HCT116 (cell line): ENCODE data around the gene ERAP2. TPM values are rescaled to one million over a fixed set of nuclear protein-coding genes. Genes with fewer than 3 reads are reported as not detected.

Source experiments
- ATAC-seq: fragments of 200-7000 bp; cut with Tn5 transposase; 2 replicates; pipeline ENCODE4 v1.9.1; 2020; ENCODE audit warnings: mild to moderate bottlenecking, moderate library complexity
- BruUV-seq: library from RNA; stranded (reverse); fragments of 400-500 nt; replicated peaks from 2 replicates; lab custom pipeline; 2021; lab: Mats Ljungman, UMichigan
- CTCF ChIA-PET: fragments of 300-600 bp; sonication (Branson Sonifier 250); formaldehyde crosslinking; loops from one replicate; lab custom pipeline; 2021; ENCODE audit warnings: antibody characterized with exemption; lab: Charles Lee
- POLR2A ChIA-PET: fragments of 300-600, 350-600 bp; sonication (Branson Sonifier 250); formaldehyde crosslinking; loops from one replicate; lab custom pipeline; 2021; ENCODE audit warnings: antibody characterized with exemption; lab: Charles Lee
- RAD21 ChIA-PET, 2 experiments: fragments of 300-600 bp; sonication (Branson Sonifier 250); formaldehyde crosslinking; loops; one replicate each; lab custom pipeline; 2023; ENCODE audit warnings: low total read pairs in 2 of 2; ENCODE audit not compliant: uncharacterized antibody in 2 of 2, unreplicated experiment in 2 of 2, low non-redundant PET in 1 of 2; lab: Charles Lee
- DNase-seq: peaks from one replicate; pipeline ENCODE4 v3.0.0-alpha.2; 2010; ENCODE audit warnings: low read depth, low spot score
- H2AFZ ChIP-seq: fragments of 200-600 bp; shearing (Covaris generic), sonication (generic); 2 replicates; pipeline ENCODE4 v1.6.1; 2017; ENCODE audit warnings: low read depth, mixed run types, mixed read lengths, antibody characterized with exemption, low read length; ENCODE audit not compliant: poor library complexity, severe bottlenecking
- H3K27ac ChIP-seq: 2 replicates; pipeline ENCODE4 v1.5.1; 2012; ENCODE audit warnings: low read depth, low read length
- H3K27me3 ChIP-seq: fragments of 200-600 bp; sonication (generic); 2 replicates; pipeline ENCODE4 v1.6.1; 2016; ENCODE audit warnings: mixed run types, low read length, mixed read lengths; ENCODE audit not compliant: insufficient read depth
- H3K36me3 ChIP-seq, 2 experiments: fragments of 200-500 bp in 1 of 2; fragments of 200-600 bp in 1 of 2; sonication (Bioruptor generic) in 1 of 2; sonication (generic) in 1 of 2; 2 replicates each; pipeline versions ENCODE4 v1.5.1 to v1.6.1; 2014 to 2016; ENCODE audit warnings: low read length in 2 of 2, inconsistent platforms in 1 of 2, mixed read lengths in 1 of 2, mixed run types in 1 of 2; ENCODE audit not compliant: insufficient read depth in 2 of 2, control insufficient read depth in 1 of 2
- H3K4me1 ChIP-seq, 2 experiments: fragments of 200-600 bp in 1 of 2; sonication (generic) in 1 of 2; 2 replicates each; pipeline versions ENCODE4 v1.5.1 to v1.6.1; 2012 to 2017; ENCODE audit warnings: low read length in 2 of 2, inconsistent platforms in 1 of 2, mild to moderate bottlenecking in 1 of 2, mixed read lengths in 1 of 2, mixed run types in 1 of 2, moderate library complexity in 1 of 2; ENCODE audit not compliant: insufficient read depth in 2 of 2, control insufficient read depth in 1 of 2
- H3K4me2 ChIP-seq: fragments of 200-600 bp; sonication (generic); 2 replicates; pipeline ENCODE4 v1.6.1; 2017; ENCODE audit warnings: mixed run types, low read length, mixed read lengths
- H3K4me3 ChIP-seq, 2 experiments: fragments of 200-600 bp in 1 of 2; sonication (generic) in 1 of 2; replicated peaks in 1 of 2; 2 replicates each; pipeline ENCODE4 v1.5.1; 2011 to 2016; ENCODE audit warnings: low read length in 2 of 2, control low read depth in 1 of 2, low read depth in 1 of 2, mild to moderate bottlenecking in 1 of 2, mixed read lengths in 1 of 2, mixed run types in 1 of 2
- H3K79me2 ChIP-seq: fragments of 200-600 bp; sonication (generic); 2 replicates; pipeline ENCODE4 v1.6.1; 2017; ENCODE audit warnings: mild to moderate bottlenecking, mixed run types, low read length, moderate library complexity, mixed read lengths; ENCODE audit not compliant: insufficient read depth
- H3K9ac ChIP-seq: fragments of 200-600 bp; sonication (generic); 2 replicates; pipeline ENCODE4 v1.6.1; 2016; ENCODE audit warnings: low read length, mixed read lengths
- H3K9me2 ChIP-seq: fragments of 200-600 bp; sonication (generic), shearing (Covaris generic); 2 replicates; pipeline ENCODE4 v1.6.1; 2017; ENCODE audit warnings: mixed run types, mild to moderate bottlenecking, moderate library complexity; ENCODE audit not compliant: insufficient read depth
- H3K9me3 ChIP-seq, 2 experiments: fragments of 200-500 bp in 1 of 2; fragments of 200-600 bp in 1 of 2; sonication (Bioruptor generic) in 1 of 2; sonication (generic) in 1 of 2; 2 replicates each; pipeline ENCODE4 v1.6.1; 2014 to 2017; ENCODE audit warnings: low read length in 2 of 2, mixed read lengths in 2 of 2, inconsistent platforms in 1 of 2, low read depth in 1 of 2, mild to moderate bottlenecking in 1 of 2, mixed run types in 1 of 2, moderate library complexity in 1 of 2; ENCODE audit not compliant: control insufficient read depth in 1 of 2, insufficient read depth in 1 of 2
- H4K20me1 ChIP-seq: fragments of 200-600 bp; sonication (generic), shearing (Covaris generic); 2 replicates; pipeline ENCODE4 v1.6.1; 2017; ENCODE audit warnings: mixed run types, mild to moderate bottlenecking, moderate library complexity; ENCODE audit not compliant: insufficient read depth
- ELF1 ChIP-seq: IDR thresholded peaks from 2 replicates; pipeline ENCODE4 v1.6.1; 2012; ENCODE audit warnings: low read depth, borderline replicate concordance
- EZH2phosphoT487 ChIP-seq: fragments of 200-600 bp; IDR thresholded peaks from 2 replicates; pipeline ENCODE4 v1.6.1; 2018; ENCODE audit warnings: antibody characterized with exemption, borderline replicate concordance
- FOSL1 ChIP-seq: IDR thresholded peaks from 2 replicates; pipeline ENCODE4 v1.6.1; 2012; ENCODE audit warnings: low read depth
- JUND ChIP-seq: IDR thresholded peaks from 2 replicates; pipeline ENCODE4 v1.6.1; 2012
- POLR2A ChIP-seq: IDR thresholded peaks from 2 replicates; pipeline ENCODE4 v1.7.0; 2011; ENCODE audit warnings: borderline replicate concordance; ENCODE audit not compliant: insufficient read depth, insufficient read length; ENCODE audit errors: extremely low read depth
- RAD21 ChIP-seq: IDR thresholded peaks from 2 replicates; pipeline ENCODE4 v1.6.1; 2012; ENCODE audit warnings: low read depth, mild to moderate bottlenecking
- REST ChIP-seq: IDR thresholded peaks from 2 replicates; pipeline ENCODE4 v1.6.1; 2012; ENCODE audit warnings: low read depth
- SP1 ChIP-seq: IDR thresholded peaks from 2 replicates; pipeline ENCODE4 v1.6.1; 2012; ENCODE audit warnings: low read depth
- SRF ChIP-seq: IDR thresholded peaks from 2 replicates; pipeline ENCODE4 v1.6.1; 2012; ENCODE audit warnings: low read depth
- TCF7L2 ChIP-seq: IDR thresholded peaks from 2 replicates; pipeline ENCODE4 v1.7.0; 2011; ENCODE audit warnings: borderline replicate concordance, inconsistent platforms; ENCODE audit not compliant: insufficient read depth, insufficient read length; ENCODE audit errors: extremely low read depth
- YY1 ChIP-seq: IDR thresholded peaks from 2 replicates; pipeline ENCODE4 v1.6.1; 2011; ENCODE audit warnings: low read length, low read depth, moderate library complexity, mild to moderate bottlenecking; ENCODE audit not compliant: insufficient replicate concordance; ENCODE audit errors: extremely low read depth
- ZFX ChIP-seq: fragments of 450-650 bp; IDR thresholded peaks from 2 replicates; pipeline ENCODE4 v1.6.1; 2017
- ZNF274 ChIP-seq: fragments of 200-500 bp; sonication (Bioruptor generic); IDR thresholded peaks from 2 replicates; pipeline ENCODE4 v1.6.1; 2014; ENCODE audit warnings: mild to moderate bottlenecking, low read depth, low read length, inconsistent platforms
- intact Hi-C: fragments of 100-400 bp; cut with micrococcal nuclease; formaldehyde crosslinking; loops from 2 replicates; pipeline ENCODE4 v1.10.0; 2022
- total RNA-seq: library from RNA; stranded (reverse); gene quantifications from one replicate; pipeline ENCODE4 v1.2.1, GENCODE V29; 2021; ENCODE audit not compliant: unreplicated experiment
- TF ChIP-seq, protein P1 (sequence below): IDR thresholded peaks from 2 replicates; pipeline ENCODE4 v1.6.1; 2012
- TF ChIP-seq, protein P2 (sequence below): IDR thresholded peaks from 2 replicates; pipeline ENCODE4 v1.6.1; 2012
- TF ChIP-seq, protein P3 (sequence below), 3 experiments: fragments of 200-600 bp in 1 of 3; sonication (generic) in 1 of 3; IDR thresholded peaks in 2 of 3; conservative IDR thresholded peaks in 1 of 3; 2 replicates each; pipeline ENCODE4 v1.5.1; 2012 to 2017; ENCODE audit warnings: low read depth in 2 of 3, low read length in 2 of 3, antibody characterized with exemption in 1 of 3, borderline replicate concordance in 1 of 3, control low read depth in 1 of 3, mild to moderate bottlenecking in 1 of 3, mixed read lengths in 1 of 3, mixed run types in 1 of 3, moderate library complexity in 1 of 3; ENCODE audit not compliant: insufficient read depth in 1 of 3

Gene ERAP2
- total RNA-seq, 1 experiment from 2014 or later: 2.2 TPM

GRCh38 chr5:96967400-96967799 is 91.1 kb downstream of the ERAP2 start:
- Histone ChIP-seq H2AFZ (no peak overlapping the region), H3K9me3 (no peaks in the 10 kb centered on the region), H3K4me1 (peaks cover 20 to 21% of the 10 kb centered on the region in 2 experiments), H3K9ac (no peak overlapping the region), H3K36me3 (no peaks in the 10 kb centered on the region), H3K79me2 (peaks cover 12% of the 10 kb centered on the region), H3K27me3 (no peaks in the 10 kb centered on the region), H4K20me1 (no peaks in the 10 kb centered on the region)
- RAD21 ChIA-PET: no interaction called here
- no peak for DNase-seq
- CTCF ChIA-PET: no interaction called here
- intact Hi-C loops: no loop called here
- POLR2A ChIA-PET: no interaction called here
- TF ChIP-seq SRF: no peak
- no peak for TF ChIP-seq SP1
- TF ChIP-seq, protein P1, sequence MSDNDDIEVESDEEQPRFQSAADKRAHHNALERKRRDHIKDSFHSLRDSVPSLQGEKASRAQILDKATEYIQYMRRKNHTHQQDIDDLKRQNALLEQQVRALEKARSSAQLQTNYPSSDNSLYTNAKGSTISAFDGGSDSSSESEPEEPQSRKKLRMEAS: no peak
- TF ChIP-seq ZFX: no peak
- no peak for TF ChIP-seq FOSL1
- no peak for TF ChIP-seq RAD21
- no peak for TF ChIP-seq JUND
- no peak for TF ChIP-seq TCF7L2
- no peak for TF ChIP-seq POLR2A
- no peak for TF ChIP-seq ELF1
- TF ChIP-seq ZNF274: no peak
- TF ChIP-seq YY1: no peak
- TF ChIP-seq, protein P2, sequence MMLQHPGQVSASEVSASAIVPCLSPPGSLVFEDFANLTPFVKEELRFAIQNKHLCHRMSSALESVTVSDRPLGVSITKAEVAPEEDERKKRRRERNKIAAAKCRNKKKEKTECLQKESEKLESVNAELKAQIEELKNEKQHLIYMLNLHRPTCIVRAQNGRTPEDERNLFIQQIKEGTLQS: no peak
- TF ChIP-seq, all 23 proteins: peak for 0
- no peaks in the 10 kb centered on the region for H3K9me2 ChIP-seq
- H3K4me2 ChIP-seq: peak overlapping the region; percentile 65; the same call in 1 of the 2 replicates
- H3K27ac ChIP-seq: no peak overlapping the region; the same call in 1 of the 2 replicates
- no peak overlapping the region for H3K4me3 ChIP-seq
- BruUV-seq: no TSS peak
- no peak for ATAC-seq

DNA sequence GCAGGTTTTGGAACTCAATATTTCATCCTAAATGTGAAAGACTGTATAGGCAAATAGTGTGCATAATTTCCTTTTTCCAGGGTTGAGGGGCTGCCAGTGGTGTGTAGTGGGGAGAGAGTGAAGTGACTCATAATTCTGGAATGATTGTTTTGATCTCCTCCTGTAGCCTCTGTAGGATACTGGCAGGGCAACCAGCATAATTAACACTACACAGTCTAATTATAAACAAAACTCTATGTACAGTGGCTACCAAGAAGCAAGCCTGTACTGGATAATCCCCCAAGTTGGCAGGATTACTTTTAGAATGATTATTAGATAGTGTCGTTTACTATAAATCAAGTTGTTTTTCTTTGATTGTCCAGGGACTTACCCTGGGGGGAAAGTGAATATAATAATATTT is 91.8 kb downstream of the ERAP2 start:
- no peaks in the 10 kb centered on the region for H4K20me1 ChIP-seq
- no peaks in the 10 kb centered on the region for H3K27me3 ChIP-seq
- H3K27ac ChIP-seq: peak overlapping the region; percentile 0; the same call in 1 of the 2 replicates
- H2AFZ ChIP-seq: no peak overlapping the region
- no peaks in the 10 kb centered on the region for H3K36me3 ChIP-seq
- no TSS peak for BruUV-seq
- H3K9me3 ChIP-seq: no peaks in the 10 kb centered on the region
- ATAC-seq (peak; percentile 97), DNase-seq (peak; percentile 16)
- H3K79me2 ChIP-seq: peaks cover 12% of the 10 kb centered on the region
- CTCF ChIA-PET: no interaction called here
- H3K4me3 ChIP-seq: peak overlapping the region in 1 of 2 experiments; percentile 5; a peak in 1 of 4 replicates
- no peaks in the 10 kb centered on the region for H3K9me2 ChIP-seq
- intact Hi-C loops: no loop called here
- H3K4me2 ChIP-seq: peak overlapping the region; percentile 65
- H3K9ac ChIP-seq: no peak overlapping the region
- RAD21 ChIA-PET: no interaction called here
- peaks cover 20 to 21% of the 10 kb centered on the region in 2 experiments for H3K4me1 ChIP-seq
- POLR2A ChIA-PET: no interaction called here
- TF ChIP-seq ZNF274: no peak
- no peak for TF ChIP-seq EZH2phosphoT487
- TF ChIP-seq POLR2A: no peak
- peak; percentile 69 for TF ChIP-seq TCF7L2
- TF ChIP-seq, protein P1: no peak
- peak; percentile 66; the same call in 1 of the 2 replicates for TF ChIP-seq JUND
- TF ChIP-seq, protein P3, sequence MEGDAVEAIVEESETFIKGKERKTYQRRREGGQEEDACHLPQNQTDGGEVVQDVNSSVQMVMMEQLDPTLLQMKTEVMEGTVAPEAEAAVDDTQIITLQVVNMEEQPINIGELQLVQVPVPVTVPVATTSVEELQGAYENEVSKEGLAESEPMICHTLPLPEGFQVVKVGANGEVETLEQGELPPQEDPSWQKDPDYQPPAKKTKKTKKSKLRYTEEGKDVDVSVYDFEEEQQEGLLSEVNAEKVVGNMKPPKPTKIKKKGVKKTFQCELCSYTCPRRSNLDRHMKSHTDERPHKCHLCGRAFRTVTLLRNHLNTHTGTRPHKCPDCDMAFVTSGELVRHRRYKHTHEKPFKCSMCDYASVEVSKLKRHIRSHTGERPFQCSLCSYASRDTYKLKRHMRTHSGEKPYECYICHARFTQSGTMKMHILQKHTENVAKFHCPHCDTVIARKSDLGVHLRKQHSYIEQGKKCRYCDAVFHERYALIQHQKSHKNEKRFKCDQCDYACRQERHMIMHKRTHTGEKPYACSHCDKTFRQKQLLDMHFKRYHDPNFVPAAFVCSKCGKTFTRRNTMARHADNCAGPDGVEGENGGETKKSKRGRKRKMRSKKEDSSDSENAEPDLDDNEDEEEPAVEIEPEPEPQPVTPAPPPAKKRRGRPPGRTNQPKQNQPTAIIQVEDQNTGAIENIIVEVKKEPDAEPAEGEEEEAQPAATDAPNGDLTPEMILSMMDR (IDR thresholded peaks at IDR 0.05 in 2 of 3, conservative IDR thresholded peaks at IDR 0.05 in 1 of 3; ENCODE audit: borderline replicate concordance in 1 of 3, insufficient read depth in 1 of 3, low read depth in 2 of 3, low read length in 2 of 3): no peak
- TF ChIP-seq REST: no peak
